IMR-90 (cell line): ENCODE measurements around the gene ADARB2. TPM values are rescaled to one million over a fixed set of nuclear protein-coding genes. Genes with fewer than 3 reads are reported as not detected.

Source experiments
- ATAC-seq: fragments of 200-7000 bp; cut with Tn5 transposase; 2 replicates; pipeline ENCODE4 v1.9.1; 2020; ENCODE audit warnings: low read depth, mild to moderate bottlenecking, moderate library complexity
- BruUV-seq: library from RNA; stranded (reverse); fragments of 400-500 nt; replicated peaks from 2 replicates; lab custom pipeline; 2021; lab: Mats Ljungman, UMichigan
- CTCF ChIA-PET: fragments of 300-600 bp; formaldehyde crosslinking; extraction: SDS; loops from one replicate; lab custom pipeline; 2021; ENCODE audit warnings: antibody characterized with exemption; lab: Yijun Ruan, JAX
- POLR2A ChIA-PET: fragments of 300-600 bp; sonication (Branson Sonifier 250); formaldehyde crosslinking; loops from one replicate; lab custom pipeline; 2022; ENCODE audit warnings: antibody characterized with exemption; ENCODE audit not compliant: unreplicated experiment; lab: Charles Lee
- DNase-seq: peaks from one replicate; pipeline ENCODE4 v3.0.0; 2013
- H2AFZ ChIP-seq: replicated peaks from 2 replicates; pipeline ENCODE3; 2013; ENCODE audit warnings: low read length, mild to moderate bottlenecking; ENCODE audit not compliant: poor library complexity
- H2AK5ac ChIP-seq: 2 replicates; pipeline ENCODE4 v1.6.1; 2013; ENCODE audit warnings: low read depth, low read length, inconsistent platforms
- H2AK9ac ChIP-seq: replicated peaks from 2 replicates; pipeline ENCODE3; 2013; ENCODE audit warnings: mild to moderate bottlenecking, low read depth, low read length, moderate library complexity; ENCODE audit not compliant: poor library complexity
- H2BK120ac ChIP-seq: 2 replicates; pipeline ENCODE4 v1.6.1; 2013; ENCODE audit warnings: low read depth, low read length, inconsistent platforms
- H2BK15ac ChIP-seq: 3 replicates; pipeline ENCODE4 v1.6.1; 2013; ENCODE audit warnings: low read depth, low read length, inconsistent platforms
- H2BK20ac ChIP-seq: 2 replicates; pipeline ENCODE4 v1.6.1; 2013; ENCODE audit warnings: low read depth, mild to moderate bottlenecking, inconsistent platforms, low read length, moderate library complexity
- H2BK5ac ChIP-seq: 2 replicates; pipeline ENCODE4 v1.6.1; 2013; ENCODE audit warnings: mild to moderate bottlenecking, low read depth, low read length, inconsistent platforms; ENCODE audit not compliant: poor library complexity, severe bottlenecking
- H3K14ac ChIP-seq: replicated peaks from 2 replicates; pipeline ENCODE4 v1.6.1; 2013; ENCODE audit warnings: low read depth, low read length, inconsistent platforms
- H3K18ac ChIP-seq: 2 replicates; pipeline ENCODE4 v1.6.1; 2013; ENCODE audit warnings: low read depth, low read length, control low read depth
- H3K23ac ChIP-seq: 2 replicates; pipeline ENCODE4 v1.6.1; 2013; ENCODE audit warnings: low read depth, low read length, inconsistent platforms
- H3K27ac ChIP-seq: 2 replicates; pipeline ENCODE4 v1.5.1; 2013; ENCODE audit warnings: mild to moderate bottlenecking, control low read depth, low read length; ENCODE audit not compliant: insufficient read depth
- H3K27me3 ChIP-seq: 2 replicates; pipeline ENCODE4 v1.6.1; 2013; ENCODE audit warnings: low read length; ENCODE audit not compliant: control insufficient read depth, insufficient read depth
- H3K36me3 ChIP-seq: 2 replicates; pipeline ENCODE4 v1.6.1; 2013; ENCODE audit warnings: low read length, mixed read lengths; ENCODE audit not compliant: control insufficient read depth, insufficient read depth
- H3K4ac ChIP-seq: 2 replicates; pipeline ENCODE4 v1.6.1; 2013; ENCODE audit warnings: low read depth, low read length, inconsistent platforms
- H3K4me1 ChIP-seq: 2 replicates; pipeline ENCODE4 v1.6.1; 2013; ENCODE audit warnings: low read length, mixed read lengths; ENCODE audit not compliant: control insufficient read depth, insufficient read depth
- H3K4me2 ChIP-seq: 2 replicates; pipeline ENCODE4 v1.6.1; 2013; ENCODE audit warnings: low read depth, mild to moderate bottlenecking, control low read depth, low read length, moderate library complexity
- H3K4me3 ChIP-seq: 2 replicates; pipeline ENCODE4 v1.5.1; 2013; ENCODE audit warnings: low read depth, mild to moderate bottlenecking, control low read depth, low read length, moderate library complexity; ENCODE audit not compliant: insufficient read depth
- H3K56ac ChIP-seq: 2 replicates; pipeline ENCODE4 v1.6.1; 2013; ENCODE audit warnings: low read length, inconsistent platforms; ENCODE audit not compliant: insufficient read depth; ENCODE audit errors: extremely low read depth
- H3K79me1 ChIP-seq, 2 experiments: 2 replicates each; pipeline ENCODE4 v1.6.1; 2013; ENCODE audit warnings: low read length in 2 of 2, inconsistent platforms in 1 of 2, low read depth in 1 of 2
- H3K9ac ChIP-seq: 2 replicates; pipeline ENCODE4 v1.6.1; 2013; ENCODE audit warnings: low read depth, low read length, control low read depth
- H3K9me1 ChIP-seq: 2 replicates; pipeline ENCODE4 v1.6.1; 2013; ENCODE audit warnings: low read length, inconsistent platforms; ENCODE audit not compliant: insufficient read depth
- H3K9me3 ChIP-seq: 2 replicates; pipeline ENCODE4 v1.6.1; 2013; ENCODE audit warnings: low read length; ENCODE audit not compliant: control insufficient read depth, insufficient read depth
- H4K20me1 ChIP-seq: 2 replicates; pipeline ENCODE4 v1.6.1; 2013; ENCODE audit warnings: low read length, inconsistent platforms; ENCODE audit not compliant: insufficient read depth
- H4K5ac ChIP-seq: 2 replicates; pipeline ENCODE4 v1.6.1; 2013; ENCODE audit warnings: mild to moderate bottlenecking, low read depth, low read length, control low read depth
- H4K8ac ChIP-seq, 2 experiments: 2 replicates each; pipeline ENCODE4 v1.6.1; 2013; ENCODE audit warnings: low read depth in 2 of 2, low read length in 2 of 2, control low read depth in 1 of 2, inconsistent platforms in 1 of 2
- H4K91ac ChIP-seq: 2 replicates; pipeline ENCODE4 v1.6.1; 2013; ENCODE audit warnings: low read depth, low read length, inconsistent platforms; ENCODE audit not compliant: insufficient read depth
- BHLHE40 ChIP-seq: fragments of 150-350 bp; IDR thresholded peaks from 2 replicates; pipeline ENCODE4 v1.6.1; 2016; ENCODE audit warnings: mild to moderate bottlenecking, low read depth, low read length
- CEBPB ChIP-seq: IDR thresholded peaks from 2 replicates; pipeline ENCODE4 v1.6.1; 2012; ENCODE audit warnings: low read depth, low read length, improper control_type of control experiment
- CHD1 ChIP-seq: IDR thresholded peaks from 2 replicates; pipeline ENCODE4 v1.6.1; 2012; ENCODE audit warnings: low read depth, low read length, improper control_type of control experiment
- ELK1 ChIP-seq: fragments of 150-350 bp; IDR thresholded peaks from 2 replicates; pipeline ENCODE4 v1.6.1; 2016; ENCODE audit warnings: low read depth, mild to moderate bottlenecking, low read length, moderate library complexity, borderline replicate concordance
- FOS ChIP-seq: fragments of 150-350 bp; IDR thresholded peaks from 2 replicates; pipeline ENCODE4 v1.6.1; 2016; ENCODE audit warnings: low read depth, low read length
- MAFK ChIP-seq: IDR thresholded peaks from 2 replicates; pipeline ENCODE4 v1.6.1; 2012; ENCODE audit warnings: low read depth, low read length, improper control_type of control experiment
- MAZ ChIP-seq: IDR thresholded peaks from 2 replicates; pipeline ENCODE4 v1.6.1; 2012; ENCODE audit warnings: low read depth, mild to moderate bottlenecking, low read length, improper control_type of control experiment, moderate library complexity, borderline replicate concordance
- MXI1 ChIP-seq: IDR thresholded peaks from 2 replicates; pipeline ENCODE4 v1.6.1; 2012; ENCODE audit warnings: low read depth, mild to moderate bottlenecking, low read length, moderate library complexity, borderline replicate concordance
- NFE2L2 ChIP-seq: fragments of 150-350 bp; IDR thresholded peaks from 2 replicates; pipeline ENCODE4 v1.6.1; 2016; ENCODE audit warnings: low read depth, mild to moderate bottlenecking, low read length
- POLR2A ChIP-seq: IDR thresholded peaks from 2 replicates; pipeline ENCODE4 v1.6.1; 2012; ENCODE audit warnings: mild to moderate bottlenecking, low read depth, low read length
- RAD21 ChIP-seq: IDR thresholded peaks from 2 replicates; pipeline ENCODE4 v1.6.1; 2012; ENCODE audit warnings: low read length, improper control_type of control experiment
- RCOR1 ChIP-seq: IDR thresholded peaks from 2 replicates; pipeline ENCODE4 v1.6.1; 2012; ENCODE audit warnings: mild to moderate bottlenecking, low read length, improper control_type of control experiment; ENCODE audit not compliant: insufficient replicate concordance
- RFX5 ChIP-seq: IDR thresholded peaks from 2 replicates; pipeline ENCODE4 v1.8.0; 2012; ENCODE audit warnings: low read depth, mild to moderate bottlenecking, low read length, moderate library complexity
- SMC3 ChIP-seq: fragments of 150-350 bp; IDR thresholded peaks from 2 replicates; pipeline ENCODE4 v1.6.1; 2016; ENCODE audit warnings: low read depth, mild to moderate bottlenecking, antibody characterized with exemption, low read length, moderate library complexity
- USF2 ChIP-seq: fragments of 150-350 bp; IDR thresholded peaks from 2 replicates; pipeline ENCODE4 v1.6.1; 2017; ENCODE audit warnings: mild to moderate bottlenecking, antibody characterized with exemption, low read length, low read depth
- WGBS, 2 experiments: methylation state at CpG; one replicate each; pipeline versions ENCODE4 v1.1.5 to v1.1.7; 2013; ENCODE audit warnings: missing lambda C conversion rate in 2 of 2; ENCODE audit not compliant: insufficient read length in 1 of 2; ENCODE audit errors: extremely low coverage in 2 of 2; 5-methylcytosine and 5-hydroxymethylcytosine counted together
- dilution Hi-C: fragments of 300-500 bp; cut with HindIII; formaldehyde crosslinking; loops from one replicate; pipeline ENCODE4 v1.14.3; 2018; ENCODE audit warnings: low sequenced_read_pairs; ENCODE audit not compliant: unreplicated experiment
- in situ Hi-C: fragments of 300-500 bp; cut with MboI; formaldehyde crosslinking; loops from 3 replicates; pipeline ENCODE4 v1.14.3; 2019; ENCODE audit warnings: low sequenced_read_pairs, inconsistent platforms, mixed read lengths
- intact Hi-C: fragments of 100-400 bp; cut with micrococcal nuclease; formaldehyde crosslinking; loops from 2 replicates; pipeline ENCODE4 v1.10.0; 2022
- polyA plus RNA-seq, 3 experiments: library from polyadenylated mRNA; depleted of rRNA; stranded (reverse); fragments of >200 nt; gene quantifications; 2 replicates each; pipeline ENCODE4 v1.2.3, GENCODE V29; 2012; ENCODE audit warnings: low replicate concordance in 1 of 3
- total RNA-seq: library from RNA; depleted of rRNA; stranded (reverse); fragments of >200 nt; gene quantifications from 2 replicates; pipeline ENCODE4 v1.2.3, GENCODE V29; 2012
- TF ChIP-seq, protein P1 (sequence below): conservative IDR thresholded peaks from 2 replicates; pipeline ENCODE4 v1.5.1; 2012; ENCODE audit warnings: mild to moderate bottlenecking, low read depth, low read length, improper control_type of control experiment

Gene ADARB2
- total and polyA plus RNA-seq, 2 of the 4 experiments (the other 2 are of a cell fraction), result not detected

DNA sequence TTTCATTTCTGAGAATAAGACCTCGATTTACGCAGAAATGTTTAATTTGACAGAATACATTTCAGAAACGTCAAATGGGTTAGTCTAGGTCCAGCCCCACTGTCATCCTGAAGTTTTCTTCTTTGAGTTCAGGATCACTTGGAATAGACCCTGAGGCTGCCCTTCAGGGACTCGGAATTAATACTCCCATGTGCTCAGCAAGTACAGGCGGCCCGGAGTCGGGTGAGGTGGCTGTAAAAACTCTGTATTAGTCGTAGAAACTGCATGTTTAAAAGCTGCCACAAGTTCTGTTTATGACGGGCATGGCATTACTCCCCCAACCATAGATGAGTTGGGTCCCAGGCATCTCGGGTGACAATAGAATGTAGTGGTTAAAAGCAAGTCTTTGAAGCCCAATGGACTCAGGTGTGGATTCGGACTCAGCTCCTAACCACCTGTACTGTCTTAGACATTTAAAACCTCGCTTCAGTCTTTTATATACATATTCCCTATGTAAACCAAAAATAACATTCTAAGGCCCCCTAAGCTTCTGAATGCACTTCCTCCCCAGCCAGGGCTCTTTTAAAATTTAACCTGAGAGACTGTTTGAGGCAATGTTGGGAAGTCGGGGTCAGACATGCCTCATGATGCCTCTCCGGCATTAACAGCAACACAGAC, 216.3 kb downstream of the ADARB2 start:
- H3K4me2 ChIP-seq, result no peak overlapping the region
- H4K91ac ChIP-seq, result no peak overlapping the region
- H3K36me3 ChIP-seq, result no peaks in the 10 kb centered on the region
- no CpG with 5 or more reads among the region's 14 CpGs for WGBS, 2 experiments
- no peak overlapping the region for H3K23ac ChIP-seq
- ChIA-PET POLR2A (no interaction called here), CTCF (no interaction called here)
- no peak overlapping the region for H2BK5ac ChIP-seq
- no TSS peak for BruUV-seq
- in situ Hi-C loops, result no loop called here
- peaks cover 43% of the 10 kb centered on the region for H3K9me3 ChIP-seq
- no peak overlapping the region for H4K5ac ChIP-seq
- no peak overlapping the region for H3K4ac ChIP-seq
- intact Hi-C loops, result no loop called here
- H2BK15ac ChIP-seq, result no peak overlapping the region
- no peaks in the 10 kb centered on the region for H3K27me3 ChIP-seq
- no peak overlapping the region for H3K14ac ChIP-seq
- no peak overlapping the region for H3K27ac ChIP-seq
- no peak overlapping the region for H2BK20ac ChIP-seq
- ATAC-seq, result no peak
- dilution Hi-C loops, result no loop called here
- H2AK5ac ChIP-seq, result no peak overlapping the region
- no peak overlapping the region for H2AFZ ChIP-seq
- H3K56ac ChIP-seq, result no peak overlapping the region
- no peak overlapping the region for H2AK9ac ChIP-seq
- no peaks in the 10 kb centered on the region for H3K4me1 ChIP-seq
- H4K8ac ChIP-seq, result no peak overlapping the region
- no peak for DNase-seq
- no peaks in the 10 kb centered on the region for H4K20me1 ChIP-seq
- H3K9me1 ChIP-seq, result no peaks in the 10 kb centered on the region
- H2BK120ac ChIP-seq, result no peak overlapping the region
- TF ChIP-seq CEBPB, result no peak
- TF ChIP-seq, protein P1, sequence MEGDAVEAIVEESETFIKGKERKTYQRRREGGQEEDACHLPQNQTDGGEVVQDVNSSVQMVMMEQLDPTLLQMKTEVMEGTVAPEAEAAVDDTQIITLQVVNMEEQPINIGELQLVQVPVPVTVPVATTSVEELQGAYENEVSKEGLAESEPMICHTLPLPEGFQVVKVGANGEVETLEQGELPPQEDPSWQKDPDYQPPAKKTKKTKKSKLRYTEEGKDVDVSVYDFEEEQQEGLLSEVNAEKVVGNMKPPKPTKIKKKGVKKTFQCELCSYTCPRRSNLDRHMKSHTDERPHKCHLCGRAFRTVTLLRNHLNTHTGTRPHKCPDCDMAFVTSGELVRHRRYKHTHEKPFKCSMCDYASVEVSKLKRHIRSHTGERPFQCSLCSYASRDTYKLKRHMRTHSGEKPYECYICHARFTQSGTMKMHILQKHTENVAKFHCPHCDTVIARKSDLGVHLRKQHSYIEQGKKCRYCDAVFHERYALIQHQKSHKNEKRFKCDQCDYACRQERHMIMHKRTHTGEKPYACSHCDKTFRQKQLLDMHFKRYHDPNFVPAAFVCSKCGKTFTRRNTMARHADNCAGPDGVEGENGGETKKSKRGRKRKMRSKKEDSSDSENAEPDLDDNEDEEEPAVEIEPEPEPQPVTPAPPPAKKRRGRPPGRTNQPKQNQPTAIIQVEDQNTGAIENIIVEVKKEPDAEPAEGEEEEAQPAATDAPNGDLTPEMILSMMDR, result no peak
- TF ChIP-seq MAFK, result no peak
- TF ChIP-seq USF2, result no peak
- TF ChIP-seq RFX5, result no peak
- TF ChIP-seq POLR2A, result no peak
- no peak for TF ChIP-seq CHD1
- TF ChIP-seq MXI1, result no peak
- TF ChIP-seq SMC3, result no peak
- TF ChIP-seq NFE2L2, result no peak
- no peak for TF ChIP-seq ELK1
- TF ChIP-seq MAZ, result no peak
- TF ChIP-seq BHLHE40, result no peak
- TF ChIP-seq RCOR1, result no peak
- TF ChIP-seq RAD21, result no peak
- TF ChIP-seq FOS, result no peak
- H3K9ac ChIP-seq, result no peak overlapping the region
- no peak overlapping the region for H3K18ac ChIP-seq
- H3K4me3 ChIP-seq, result no peak overlapping the region
- H3K79me1 ChIP-seq, result no peaks in the 10 kb centered on the region
